Measurements from ENCODE around the gene CASK.
A peak's percentile ranks its signal among the peaks of the same experiment; 100 is the strongest.
"Not testable (repeated sequence)": the region's sequence is repeated elsewhere in the genome, so short reads cannot be mapped to it uniquely, and the experiment has no call there.

The CASK gene

DNA sequence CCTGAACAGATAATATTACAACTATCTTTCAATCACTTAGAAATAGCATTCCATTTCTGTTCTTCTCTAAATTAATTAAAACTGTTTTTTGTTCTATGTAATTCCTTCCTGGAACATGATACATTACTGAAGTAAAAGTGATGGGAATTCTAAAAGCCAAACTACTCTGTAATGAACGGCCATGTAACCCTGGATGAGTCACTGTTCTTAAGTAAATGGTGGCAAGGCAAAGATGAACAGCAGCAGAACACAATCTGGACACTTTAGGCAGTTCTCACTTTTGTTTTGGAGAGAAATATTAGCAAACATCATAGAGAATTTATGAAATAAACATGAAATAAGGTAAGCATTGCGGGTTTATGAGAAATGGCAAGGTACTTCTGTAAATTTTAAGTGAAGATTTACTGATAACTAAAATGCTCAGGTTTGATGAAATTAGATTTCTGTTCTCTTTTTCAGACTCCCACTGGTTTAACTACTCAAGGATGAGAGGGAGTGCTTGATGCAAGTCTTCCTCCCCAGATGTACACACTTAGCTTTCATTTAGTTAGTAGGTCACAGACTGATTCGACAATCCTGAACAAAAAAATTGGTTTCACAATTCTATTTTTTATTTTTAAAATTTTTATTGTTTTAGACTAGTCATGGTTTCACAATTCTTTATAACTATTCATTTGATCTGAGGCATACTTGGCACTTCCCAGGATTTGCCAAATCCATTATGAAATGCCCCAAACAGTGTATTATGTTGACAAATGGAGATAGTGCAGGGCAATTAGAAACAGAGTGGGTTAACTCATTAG lies 200.3 kb downstream of the CASK start:
- no peak for DNase-seq

GRCh38 chrX:41722214-41722613 lies 201.1 kb downstream of the CASK start:
- no peak for DNase-seq

DNA sequence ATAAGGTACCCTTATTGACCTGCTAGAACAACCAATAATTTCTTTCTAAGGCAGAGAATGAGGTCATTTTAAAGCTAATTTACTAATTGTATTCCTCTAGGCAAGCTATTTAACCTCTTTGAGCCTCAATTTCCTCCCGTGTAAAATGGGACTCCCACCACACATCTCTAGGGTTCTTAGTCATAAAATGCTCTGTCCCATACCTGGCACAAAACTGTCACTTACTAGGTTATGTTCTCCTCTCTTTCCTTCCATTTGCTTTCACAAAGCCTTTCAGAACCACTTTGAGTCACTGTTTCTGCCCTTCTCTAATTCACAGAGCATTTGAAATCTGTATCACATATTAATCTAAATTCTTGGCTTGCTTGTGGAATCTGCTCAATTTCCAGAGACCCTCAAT lies 201.8 kb downstream of the CASK start:
- no peak for DNase-seq

DNA sequence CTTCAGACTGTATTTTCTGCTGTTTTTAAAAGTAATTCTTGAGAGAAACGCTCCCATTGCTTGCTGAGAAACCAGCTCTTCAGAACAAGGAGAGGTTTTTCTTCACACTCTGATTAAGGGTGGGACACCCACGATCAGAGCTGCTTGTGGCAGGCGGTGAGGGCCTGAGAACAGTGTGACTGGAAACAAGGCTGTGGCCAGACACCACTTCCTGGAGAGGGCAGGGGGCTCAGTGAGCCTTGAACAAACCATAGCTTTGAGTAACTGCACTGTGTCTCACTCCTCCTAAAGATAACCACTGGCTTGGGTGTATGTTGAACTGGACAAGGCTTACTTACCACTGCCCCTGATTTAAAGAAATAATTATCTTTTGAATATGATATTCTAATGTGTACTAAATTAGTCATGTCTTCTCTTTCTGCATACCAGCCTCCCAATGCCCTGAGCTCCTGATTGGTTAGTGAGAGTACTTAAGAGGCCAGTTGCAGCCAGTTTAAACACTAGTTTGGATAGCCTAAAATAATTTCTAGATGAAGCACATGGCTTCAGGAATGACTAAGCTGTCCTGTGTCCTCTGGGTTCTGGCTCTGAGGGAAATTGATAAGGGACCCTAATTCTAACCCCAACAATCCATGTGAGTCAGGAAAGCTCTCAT lies 203.1 kb downstream of the CASK start:
- no peak for DNase-seq

GRCh38 chrX:41719610-41720009 lies 203.7 kb downstream of the CASK start:
- not testable (repeated sequence) for DNase-seq

- DNase-seq, result no peak
Measured at GRCh38 chrX:41718481-41719235, 204.7 kb downstream of the CASK start.

- no peak for DNase-seq
Measured at GRCh38 chrX:41716767-41717473, 206.4 kb downstream of the CASK start.

DNA sequence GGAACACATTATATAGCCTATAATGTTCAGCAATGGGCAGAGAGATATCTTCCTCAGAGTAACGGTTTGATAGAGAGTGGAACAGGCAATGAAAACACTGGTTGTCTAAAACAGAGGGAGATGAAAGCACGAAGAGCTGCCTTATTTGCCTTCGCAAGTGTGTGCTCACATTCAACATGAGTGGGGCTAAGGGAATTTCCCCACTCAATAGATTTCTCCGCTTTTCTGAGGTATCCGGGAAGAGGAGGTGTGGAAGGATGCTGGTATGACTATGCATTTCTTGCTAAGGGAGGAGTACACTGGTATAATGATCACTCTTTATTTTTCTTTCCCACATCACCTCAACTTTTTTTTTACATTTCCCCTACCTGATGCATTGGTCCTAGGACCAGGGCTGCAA lies 207.1 kb downstream of the CASK start:
- no peak for DNase-seq

DNA sequence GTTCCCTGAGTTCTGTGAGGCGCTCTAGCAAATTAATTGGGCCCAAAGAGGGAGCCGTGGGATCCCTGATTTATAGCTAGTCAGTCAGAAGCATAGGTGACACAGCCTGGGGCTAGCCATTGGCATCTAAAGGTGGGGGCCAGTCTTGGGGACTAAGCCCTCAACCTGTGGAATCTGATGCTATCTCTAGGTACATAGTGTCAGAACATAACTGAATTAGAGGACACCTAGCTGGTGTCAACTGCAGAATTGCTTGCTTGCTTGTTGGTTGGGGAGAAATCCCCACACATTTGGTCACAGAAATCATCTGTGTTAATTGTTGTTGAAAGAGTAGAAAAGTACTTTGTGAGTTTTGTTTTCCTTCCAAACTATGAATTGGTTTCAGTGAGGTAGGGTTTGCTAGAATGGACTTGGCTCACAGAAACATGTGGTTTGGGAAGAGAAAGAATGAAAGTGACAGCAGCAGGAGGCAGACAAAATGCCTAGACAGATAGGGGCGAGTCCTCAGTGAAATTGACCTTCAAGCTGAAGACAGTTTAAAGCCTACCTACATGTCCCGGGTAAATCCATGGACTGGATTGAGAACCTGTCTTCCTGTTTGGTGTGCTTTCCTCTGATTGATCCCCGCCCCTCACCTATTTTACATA lies 212.2 kb downstream of the CASK start:
- DNase-seq, result no peak

DNA sequence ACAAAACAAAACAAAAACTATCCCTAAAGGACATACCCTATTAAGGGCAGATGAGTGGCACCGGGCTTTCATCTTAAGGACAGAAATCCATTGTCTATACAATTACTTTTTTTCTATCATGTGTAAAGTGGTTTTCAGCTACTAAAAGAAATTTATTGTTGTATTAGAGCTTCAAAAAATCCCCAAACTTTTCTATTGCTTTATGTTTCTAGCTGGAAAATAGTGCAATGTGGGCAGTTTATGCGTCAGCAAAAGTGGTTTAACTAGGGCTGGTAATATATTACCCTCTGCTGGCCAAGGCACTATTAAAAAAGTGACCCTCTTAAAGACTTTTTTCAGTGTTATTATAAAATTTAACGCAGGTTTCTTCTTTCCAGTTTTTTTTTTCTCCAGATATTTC lies 214.9 kb downstream of the CASK start:
- DNase-seq, result no peak

- no peak for DNase-seq
Measured at GRCh38 chrX:41707218-41707617, 216.1 kb downstream of the CASK start.

GRCh38 chrX:41705680-41706374 lies 217.5 kb downstream of the CASK start:
- peak; percentile 70 for DNase-seq

DNA sequence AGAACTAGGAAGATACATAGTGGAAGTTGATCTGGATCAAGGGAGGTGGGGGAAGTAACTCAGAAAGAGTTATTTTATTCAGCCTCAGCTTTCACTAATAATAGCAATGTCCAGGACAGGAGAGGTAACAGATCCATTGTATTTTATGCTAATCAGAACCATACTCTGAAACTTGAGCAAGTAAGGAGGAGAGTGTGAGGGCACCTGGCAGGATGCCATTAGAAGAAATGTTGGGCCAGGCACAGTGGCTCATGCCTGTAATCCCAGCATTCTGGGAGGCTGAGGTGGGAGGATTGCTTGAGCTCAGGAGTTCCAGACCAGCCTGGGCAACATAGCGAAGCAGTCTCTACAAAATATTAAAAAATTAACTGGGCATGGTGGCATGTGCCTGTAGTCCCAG lies 218.3 kb downstream of the CASK start:
- no peak for DNase-seq

- DNase-seq, result no peak
Measured at GRCh38 chrX:41703574-41704029, 219.8 kb downstream of the CASK start.

GRCh38 chrX:41695426-41695825 lies 227.9 kb downstream of the CASK start:
- DNase-seq, result no peak

DNA sequence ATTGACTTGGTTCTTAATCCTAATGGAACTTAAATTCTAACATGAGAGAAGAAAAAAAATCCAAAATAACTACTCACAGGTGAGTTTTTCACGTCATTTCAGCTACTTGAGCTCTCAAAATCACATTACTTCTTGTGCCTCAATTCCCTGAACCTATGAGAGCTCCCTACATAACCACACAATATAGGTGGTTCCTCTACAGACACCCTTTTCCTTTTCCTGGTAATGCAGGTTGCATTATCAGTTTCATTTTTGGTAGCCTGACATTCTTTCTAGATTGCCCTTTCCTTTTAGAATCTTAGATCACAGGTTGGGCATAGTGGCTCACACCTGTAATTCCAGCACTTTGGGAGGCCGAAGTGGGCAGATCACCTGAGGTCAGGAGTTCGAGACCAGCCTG lies 230.3 kb downstream of the CASK start:
- no peak for DNase-seq

- DNase-seq, result no peak
Measured at GRCh38 chrX:41692162-41692749, 231.1 kb downstream of the CASK start.

DNA sequence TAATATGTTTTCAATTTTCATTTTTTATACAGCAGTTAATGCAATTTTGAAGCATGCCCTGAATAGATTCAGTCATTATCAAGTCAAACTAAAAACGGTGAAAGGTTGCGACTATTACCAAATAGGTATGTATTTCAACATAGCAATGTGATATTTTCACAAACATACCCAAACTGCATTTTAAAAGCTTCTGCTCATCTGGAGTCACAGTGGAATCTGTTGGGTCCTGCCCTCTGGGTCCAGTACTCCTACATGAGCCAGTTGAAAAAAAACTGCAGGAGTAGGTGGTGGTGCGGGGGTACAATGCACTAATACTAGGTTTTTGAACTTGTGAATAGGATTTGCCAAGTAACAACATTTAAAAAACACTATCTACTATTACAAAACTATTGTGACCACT lies 233.6 kb downstream of the CASK start:
- no peak for DNase-seq

GRCh38 chrX:41688835-41689234 lies 234.5 kb downstream of the CASK start, which contains the start of gene GPR34:
GPR34 (plus strand) TSS chrX:41688973; CDS start chrX:41695634, 6,661 bp downstream.
- DNase-seq, result no peak

GRCh38 chrX:41688156-41688555 lies 235.2 kb downstream of the CASK start:
- DNase-seq, result no peak

DNA sequence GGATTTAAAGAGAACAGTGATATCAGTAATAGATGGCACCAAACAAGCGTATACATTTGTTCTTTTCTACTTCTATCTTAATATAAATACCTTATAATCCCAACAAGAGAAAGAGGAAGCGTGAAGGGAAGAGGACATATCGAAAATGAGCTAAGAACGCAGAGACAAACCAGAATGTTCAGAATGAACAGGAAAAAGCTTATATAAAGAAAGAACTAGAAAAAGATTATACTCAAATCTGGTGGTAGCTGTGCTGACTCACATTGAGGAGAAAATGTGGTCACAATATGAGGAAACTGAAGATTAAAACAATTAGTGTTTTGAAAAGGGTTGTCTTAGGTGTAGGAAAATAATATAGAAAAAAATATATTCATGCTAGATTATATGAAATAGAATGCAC lies 236.6 kb downstream of the CASK start:
- no peak for DNase-seq

All from KG1 (cell line).